Activated naive CD4-positive, alpha-beta T cell (primary cell): ENCODE results near the gene MYLIP.

Source experiments
- DNase-seq, 4 experiments: peaks; one replicate each; lab custom pipeline; 2025; lab: John Stamatoyannopoulos, UW

The MYLIP gene

GRCh38 chr6:16108419-16108818 lies 20.5 kb upstream of the MYLIP start:
- no peak for DNase-seq

- no peak for DNase-seq
Observed at GRCh38 chr6:16108921-16109658, 19.8 kb upstream of the MYLIP start.

GRCh38 chr6:16109659-16110305 lies 19.1 kb upstream of the MYLIP start:
- DNase-seq, result no peak

- DNase-seq, result no peak
Observed at GRCh38 chr6:16118825-16119224, 10.1 kb upstream of the MYLIP start.

GRCh38 chr6:16121339-16121738 lies 7.5 kb upstream of the MYLIP start:
- DNase-seq, result no peak

GRCh38 chr6:16122197-16122596 lies 6.7 kb upstream of the MYLIP start:
- no peak for DNase-seq

- no peak for DNase-seq
Observed at GRCh38 chr6:16124198-16125180, 4.4 kb upstream of the MYLIP start.

GRCh38 chr6:16126056-16126455 lies 2.8 kb upstream of the MYLIP start:
- no peak for DNase-seq

GRCh38 chr6:16126861-16127260 lies 2.0 kb upstream of the MYLIP start:
- DNase-seq, result no peak

GRCh38 chr6:16127471-16127870 lies 1.4 kb upstream of the MYLIP start:
- DNase-seq, result no peak

GRCh38 chr6:16129623-16130401 lies 926 bp downstream of the MYLIP start:
- DNase-seq, result peak in 2 of 4 experiments; percentile 20 to 52

- no peak for DNase-seq
Observed at GRCh38 chr6:16130437-16130891, 1.6 kb downstream of the MYLIP start.

GRCh38 chr6:16130932-16131387 lies 2.1 kb downstream of the MYLIP start:
- no peak for DNase-seq

- DNase-seq, result no peak
Observed at GRCh38 chr6:16132909-16133308, 4.0 kb downstream of the MYLIP start.

GRCh38 chr6:16134430-16134829 lies 5.5 kb downstream of the MYLIP start:
- DNase-seq, result no peak

GRCh38 chr6:16135066-16135465 lies 6.2 kb downstream of the MYLIP start:
- DNase-seq, result no peak

GRCh38 chr6:16136091-16136490 lies 7.2 kb downstream of the MYLIP start:
- no peak for DNase-seq

- peak in 1 of 4 experiments; percentile 22 for DNase-seq
Observed at GRCh38 chr6:16136621-16137450, 8.0 kb downstream of the MYLIP start.

GRCh38 chr6:16137451-16137801 lies 8.5 kb downstream of the MYLIP start:
- no peak for DNase-seq

- no peak for DNase-seq
Observed at GRCh38 chr6:16139556-16139955, 10.7 kb downstream of the MYLIP start.

- DNase-seq, result no peak
Observed at GRCh38 chr6:16140607-16141006, 11.7 kb downstream of the MYLIP start.
